ENCODE measurements around the gene ZNF584.

ZNF584 gene

GRCh38 chr19:58380037-58380661 is 28.3 kb upstream of the ZNF584 start:
- peak; percentile 18 for DNase-seq
- H3K27ac ChIP-seq = peak overlapping the region; percentile 67
- TF ChIP-seq, protein P1, sequence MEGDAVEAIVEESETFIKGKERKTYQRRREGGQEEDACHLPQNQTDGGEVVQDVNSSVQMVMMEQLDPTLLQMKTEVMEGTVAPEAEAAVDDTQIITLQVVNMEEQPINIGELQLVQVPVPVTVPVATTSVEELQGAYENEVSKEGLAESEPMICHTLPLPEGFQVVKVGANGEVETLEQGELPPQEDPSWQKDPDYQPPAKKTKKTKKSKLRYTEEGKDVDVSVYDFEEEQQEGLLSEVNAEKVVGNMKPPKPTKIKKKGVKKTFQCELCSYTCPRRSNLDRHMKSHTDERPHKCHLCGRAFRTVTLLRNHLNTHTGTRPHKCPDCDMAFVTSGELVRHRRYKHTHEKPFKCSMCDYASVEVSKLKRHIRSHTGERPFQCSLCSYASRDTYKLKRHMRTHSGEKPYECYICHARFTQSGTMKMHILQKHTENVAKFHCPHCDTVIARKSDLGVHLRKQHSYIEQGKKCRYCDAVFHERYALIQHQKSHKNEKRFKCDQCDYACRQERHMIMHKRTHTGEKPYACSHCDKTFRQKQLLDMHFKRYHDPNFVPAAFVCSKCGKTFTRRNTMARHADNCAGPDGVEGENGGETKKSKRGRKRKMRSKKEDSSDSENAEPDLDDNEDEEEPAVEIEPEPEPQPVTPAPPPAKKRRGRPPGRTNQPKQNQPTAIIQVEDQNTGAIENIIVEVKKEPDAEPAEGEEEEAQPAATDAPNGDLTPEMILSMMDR (IDR thresholded peaks at IDR 0.05; ENCODE audit: low read depth, low read length, missing control alignments) = no peak
- in situ Hi-C loops (cut with HindIII; ENCODE audit: low pct_ligation_motif_present, low sequenced_read_pairs) = no loop called here
- no peaks in the 10 kb centered on the region for H3K36me3 ChIP-seq (replicated peaks)
- peak overlapping the region; percentile 77 for H3K4me3 ChIP-seq (ENCODE audit: low read depth, low read length)
- H3K27me3 ChIP-seq (replicated peaks) = no peaks in the 10 kb centered on the region

DNA sequence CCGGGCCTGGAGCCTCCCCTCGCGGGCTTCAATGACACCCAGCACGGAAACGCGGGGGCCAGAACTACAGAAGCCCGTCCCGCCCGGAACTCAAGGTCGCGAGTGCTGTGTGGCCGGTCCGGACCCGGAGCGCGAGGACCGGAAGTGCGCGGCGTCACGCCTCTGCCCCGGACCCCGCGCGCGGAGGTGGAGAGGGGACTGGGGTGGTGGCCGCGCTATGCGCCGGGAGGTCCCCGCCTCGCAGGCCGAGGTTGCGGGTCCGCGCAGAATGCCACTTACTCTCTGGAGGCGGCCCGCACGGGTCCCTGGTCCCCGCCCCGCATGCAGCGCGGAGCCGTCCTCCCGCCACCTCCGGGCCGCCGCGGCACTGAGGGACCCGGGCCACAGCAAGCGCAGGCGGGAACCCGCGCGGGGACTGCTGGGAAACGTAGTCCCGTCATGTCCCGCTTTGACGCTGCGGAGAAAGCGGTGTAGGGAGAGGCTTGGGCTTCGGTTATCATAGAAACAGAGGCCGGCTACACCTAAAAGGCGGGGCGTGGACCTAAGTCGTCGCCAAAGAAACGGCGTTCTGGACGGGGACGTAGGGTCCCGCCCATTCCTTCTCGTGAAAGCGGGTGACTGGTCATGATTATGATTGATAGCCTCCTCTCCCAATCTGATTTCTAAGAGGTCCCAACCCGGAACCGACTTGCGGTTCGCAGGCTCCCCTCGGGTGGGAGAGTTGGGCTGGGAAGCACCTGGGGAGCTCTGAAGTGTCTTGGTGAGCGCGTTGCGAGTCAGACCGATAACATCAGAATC is 27.6 kb upstream of the ZNF584 start, which contains the start of gene ZNF837:
Gene ZNF837 (minus strand): TSS at position 369 of the 798 bp plus-strand sequence. CDS start 11,698 bp downstream, outside the sequence.
- TF ChIP-seq, protein P1 (IDR thresholded peaks at IDR 0.05; ENCODE audit: low read depth, low read length, missing control alignments) = no peak
- no peaks in the 10 kb centered on the region for H3K27me3 ChIP-seq (replicated peaks)
- DNase-seq = peak; percentile 100
- in situ Hi-C loops (cut with HindIII; ENCODE audit: low pct_ligation_motif_present, low sequenced_read_pairs) = no loop called here
- H3K4me3 ChIP-seq (ENCODE audit: low read depth, low read length) = peak within 1 kb of the TSS; percentile 77
- peak within 1 kb of the TSS; percentile 67 for H3K27ac ChIP-seq
- H3K36me3 ChIP-seq (replicated peaks) = no peaks in the 10 kb centered on the region

- H3K27ac ChIP-seq = peak overlapping the region; percentile 67
- H3K4me3 ChIP-seq (ENCODE audit: low read depth, low read length) = peak overlapping the region; percentile 77
- no peak for DNase-seq
- in situ Hi-C loops (cut with HindIII; ENCODE audit: low pct_ligation_motif_present, low sequenced_read_pairs) = no loop called here
- TF ChIP-seq, protein P1 (IDR thresholded peaks at IDR 0.05; ENCODE audit: low read depth, low read length, missing control alignments) = no peak
- no peaks in the 10 kb centered on the region for H3K27me3 ChIP-seq (replicated peaks)
- H3K36me3 ChIP-seq (replicated peaks) = no peaks in the 10 kb centered on the region
These were observed 26.8 kb upstream of the ZNF584 start for GRCh38 chr19:58381460-58382212.

GRCh38 chr19:58382997-58383603 is 25.3 kb upstream of the ZNF584 start:
- no peak for DNase-seq
- H3K36me3 ChIP-seq (replicated peaks) = peaks cover 2% of the 10 kb centered on the region
- TF ChIP-seq, protein P1 (IDR thresholded peaks at IDR 0.05; ENCODE audit: low read depth, low read length, missing control alignments) = no peak
- no peak overlapping the region for H3K27ac ChIP-seq
- no peaks in the 10 kb centered on the region for H3K27me3 ChIP-seq (replicated peaks)
- H3K4me3 ChIP-seq (ENCODE audit: low read depth, low read length) = no peak overlapping the region
- in situ Hi-C loops (cut with HindIII; ENCODE audit: low pct_ligation_motif_present, low sequenced_read_pairs) = no loop called here

- TF ChIP-seq, protein P1 (IDR thresholded peaks at IDR 0.05; ENCODE audit: low read depth, low read length, missing control alignments) = no peak
- in situ Hi-C loops (cut with HindIII; ENCODE audit: low pct_ligation_motif_present, low sequenced_read_pairs) = no loop called here
- DNase-seq = no peak
- no peak overlapping the region for H3K27ac ChIP-seq
- H3K27me3 ChIP-seq (replicated peaks) = no peaks in the 10 kb centered on the region
- peak overlapping the region; percentile 90 for H3K4me3 ChIP-seq (ENCODE audit: low read depth, low read length)
- H3K36me3 ChIP-seq (replicated peaks) = peaks cover 14% of the 10 kb centered on the region
These were observed 23.0 kb upstream of the ZNF584 start for GRCh38 chr19:58385313-58385890.

Measured in brain microvascular endothelial cell (primary cell).